ENCODE measurements around the gene KCNQ4. TPM values are rescaled to one million over a fixed set of nuclear protein-coding genes. Genes with fewer than 3 reads are reported as not detected.

KCNQ4 gene
- total and polyA plus RNA-seq, 2 experiments from 2014 or later, result 1.3 to 3.0 TPM

- Mint-ChIP-seq H3K27ac (no peak overlapping the region), H3K27me3 (ENCODE audit: insufficient read depth, low read depth, poor library complexity) (peaks cover 21% of the 10 kb centered on the region), H3K36me3 (ENCODE audit: low read depth) (no peaks in the 10 kb centered on the region), H3K4me3 (no peak overlapping the region), H3K9me3 (no peaks in the 10 kb centered on the region), H3K4me1 (peaks cover 63% of the 10 kb centered on the region)
- H3K4me3 ChIP-seq, result no peak overlapping the region
- H3K27me3 ChIP-seq (ENCODE audit: insufficient read depth), result peaks cover 18% of the 10 kb centered on the region; the same call in 1 of the 2 replicates
- peaks cover 40% of the 10 kb centered on the region for H3K4me1 ChIP-seq (ENCODE audit: insufficient read depth)
- no peaks in the 10 kb centered on the region for H4K20me1 ChIP-seq (replicated peaks; ENCODE audit: insufficient read depth)
- H3F3A ChIP-seq (replicated peaks; ENCODE audit: low read depth), result no peaks in the 10 kb centered on the region; the same call in 1 of the 2 replicates
- no peak overlapping the region for H2AFZ ChIP-seq
- H3K36me3 ChIP-seq (ENCODE audit: insufficient read depth), result no peaks in the 10 kb centered on the region
- ATAC-seq (no peak), DNase-seq (ENCODE audit: low spot score) (no peak)
- no peak overlapping the region for H3K27ac ChIP-seq (ENCODE audit: low read depth)
- no peaks in the 10 kb centered on the region for H3K79me2 ChIP-seq (replicated peaks; ENCODE audit: insufficient read depth)
- no peaks in the 10 kb centered on the region for H3K9me2 ChIP-seq (ENCODE audit: insufficient read depth)
- H3K4me2 ChIP-seq, result no peak overlapping the region
- TF ChIP-seq EZH2phosphoT487 (IDR thresholded peaks at IDR 0.05; ENCODE audit: unreplicated experiment), result no peak
- no peak for TF ChIP-seq EZH2 (IDR thresholded peaks at IDR 0.05; ENCODE audit: low read depth, unreplicated experiment)
- no peak for TF ChIP-seq CREB1 (CRISPR knock-in tag; IDR thresholded peaks at IDR 0.05; ENCODE audit: low read depth)
- TF ChIP-seq ETS1 (IDR thresholded peaks at IDR 0.05), result no peak
- no peak for TF ChIP-seq REST (IDR thresholded peaks at IDR 0.05; ENCODE audit: unreplicated experiment)
- no peak for TF ChIP-seq JUNB (IDR thresholded peaks at IDR 0.05; ENCODE audit: unreplicated experiment)
- TF ChIP-seq NANOG (IDR thresholded peaks at IDR 0.05; ENCODE audit: borderline replicate concordance), result no peak
- TF ChIP-seq, protein P1, sequence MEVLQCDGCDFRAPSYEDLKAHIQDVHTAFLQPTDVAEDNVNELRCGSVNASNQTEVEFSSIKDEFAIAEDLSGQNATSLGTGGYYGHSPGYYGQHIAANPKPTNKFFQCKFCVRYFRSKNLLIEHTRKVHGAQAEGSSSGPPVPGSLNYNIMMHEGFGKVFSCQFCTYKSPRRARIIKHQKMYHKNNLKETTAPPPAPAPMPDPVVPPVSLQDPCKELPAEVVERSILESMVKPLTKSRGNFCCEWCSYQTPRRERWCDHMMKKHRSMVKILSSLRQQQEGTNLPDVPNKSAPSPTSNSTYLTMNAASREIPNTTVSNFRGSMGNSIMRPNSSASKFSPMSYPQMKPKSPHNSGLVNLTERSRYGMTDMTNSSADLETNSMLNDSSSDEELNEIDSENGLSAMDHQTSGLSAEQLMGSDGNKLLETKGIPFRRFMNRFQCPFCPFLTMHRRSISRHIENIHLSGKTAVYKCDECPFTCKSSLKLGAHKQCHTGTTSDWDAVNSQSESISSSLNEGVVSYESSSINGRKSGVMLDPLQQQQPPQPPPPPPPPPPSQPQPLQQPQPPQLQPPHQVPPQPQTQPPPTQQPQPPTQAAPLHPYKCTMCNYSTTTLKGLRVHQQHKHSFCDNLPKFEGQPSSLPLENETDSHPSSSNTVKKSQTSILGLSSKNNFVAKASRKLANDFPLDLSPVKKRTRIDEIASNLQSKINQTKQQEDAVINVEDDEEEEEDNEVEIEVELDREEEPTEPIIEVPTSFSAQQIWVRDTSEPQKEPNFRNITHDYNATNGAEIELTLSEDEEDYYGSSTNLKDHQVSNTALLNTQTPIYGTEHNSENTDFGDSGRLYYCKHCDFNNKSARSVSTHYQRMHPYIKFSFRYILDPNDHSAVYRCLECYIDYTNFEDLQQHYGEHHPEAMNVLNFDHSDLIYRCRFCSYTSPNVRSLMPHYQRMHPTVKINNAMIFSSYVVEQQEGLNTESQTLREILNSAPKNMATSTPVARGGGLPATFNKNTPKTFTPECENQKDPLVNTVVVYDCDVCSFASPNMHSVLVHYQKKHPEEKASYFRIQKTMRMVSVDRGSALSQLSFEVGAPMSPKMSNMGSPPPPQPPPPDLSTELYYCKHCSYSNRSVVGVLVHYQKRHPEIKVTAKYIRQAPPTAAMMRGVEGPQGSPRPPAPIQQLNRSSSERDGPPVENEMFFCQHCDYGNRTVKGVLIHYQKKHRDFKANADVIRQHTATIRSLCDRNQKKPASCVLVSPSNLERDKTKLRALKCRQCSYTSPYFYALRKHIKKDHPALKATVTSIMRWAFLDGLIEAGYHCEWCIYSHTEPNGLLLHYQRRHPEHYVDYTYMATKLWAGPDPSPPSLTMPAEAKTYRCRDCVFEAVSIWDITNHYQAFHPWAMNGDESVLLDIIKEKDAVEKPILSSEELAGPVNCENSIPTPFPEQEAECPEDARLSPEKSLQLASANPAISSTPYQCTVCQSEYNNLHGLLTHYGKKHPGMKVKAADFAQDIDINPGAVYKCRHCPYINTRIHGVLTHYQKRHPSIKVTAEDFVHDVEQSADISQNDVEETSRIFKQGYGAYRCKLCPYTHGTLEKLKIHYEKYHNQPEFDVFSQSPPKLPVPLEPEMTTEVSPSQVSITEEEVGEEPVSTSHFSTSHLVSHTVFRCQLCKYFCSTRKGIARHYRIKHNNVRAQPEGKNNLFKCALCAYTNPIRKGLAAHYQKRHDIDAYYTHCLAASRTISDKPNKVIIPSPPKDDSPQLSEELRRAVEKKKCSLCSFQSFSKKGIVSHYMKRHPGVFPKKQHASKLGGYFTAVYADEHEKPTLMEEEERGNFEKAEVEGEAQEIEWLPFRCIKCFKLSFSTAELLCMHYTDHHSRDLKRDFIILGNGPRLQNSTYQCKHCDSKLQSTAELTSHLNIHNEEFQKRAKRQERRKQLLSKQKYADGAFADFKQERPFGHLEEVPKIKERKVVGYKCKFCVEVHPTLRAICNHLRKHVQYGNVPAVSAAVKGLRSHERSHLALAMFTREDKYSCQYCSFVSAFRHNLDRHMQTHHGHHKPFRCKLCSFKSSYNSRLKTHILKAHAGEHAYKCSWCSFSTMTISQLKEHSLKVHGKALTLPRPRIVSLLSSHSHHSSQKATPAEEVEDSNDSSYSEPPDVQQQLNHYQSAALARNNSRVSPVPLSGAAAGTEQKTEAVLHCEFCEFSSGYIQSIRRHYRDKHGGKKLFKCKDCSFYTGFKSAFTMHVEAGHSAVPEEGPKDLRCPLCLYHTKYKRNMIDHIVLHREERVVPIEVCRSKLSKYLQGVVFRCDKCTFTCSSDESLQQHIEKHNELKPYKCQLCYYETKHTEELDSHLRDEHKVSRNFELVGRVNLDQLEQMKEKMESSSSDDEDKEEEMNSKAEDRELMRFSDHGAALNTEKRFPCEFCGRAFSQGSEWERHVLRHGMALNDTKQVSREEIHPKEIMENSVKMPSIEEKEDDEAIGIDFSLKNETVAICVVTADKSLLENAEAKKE (CRISPR knock-in tag; IDR thresholded peaks at IDR 0.05), result no peak
- TF ChIP-seq, protein P2, sequence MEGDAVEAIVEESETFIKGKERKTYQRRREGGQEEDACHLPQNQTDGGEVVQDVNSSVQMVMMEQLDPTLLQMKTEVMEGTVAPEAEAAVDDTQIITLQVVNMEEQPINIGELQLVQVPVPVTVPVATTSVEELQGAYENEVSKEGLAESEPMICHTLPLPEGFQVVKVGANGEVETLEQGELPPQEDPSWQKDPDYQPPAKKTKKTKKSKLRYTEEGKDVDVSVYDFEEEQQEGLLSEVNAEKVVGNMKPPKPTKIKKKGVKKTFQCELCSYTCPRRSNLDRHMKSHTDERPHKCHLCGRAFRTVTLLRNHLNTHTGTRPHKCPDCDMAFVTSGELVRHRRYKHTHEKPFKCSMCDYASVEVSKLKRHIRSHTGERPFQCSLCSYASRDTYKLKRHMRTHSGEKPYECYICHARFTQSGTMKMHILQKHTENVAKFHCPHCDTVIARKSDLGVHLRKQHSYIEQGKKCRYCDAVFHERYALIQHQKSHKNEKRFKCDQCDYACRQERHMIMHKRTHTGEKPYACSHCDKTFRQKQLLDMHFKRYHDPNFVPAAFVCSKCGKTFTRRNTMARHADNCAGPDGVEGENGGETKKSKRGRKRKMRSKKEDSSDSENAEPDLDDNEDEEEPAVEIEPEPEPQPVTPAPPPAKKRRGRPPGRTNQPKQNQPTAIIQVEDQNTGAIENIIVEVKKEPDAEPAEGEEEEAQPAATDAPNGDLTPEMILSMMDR (conservative IDR thresholded peaks at IDR 0.05; ENCODE audit: low read depth in 2 of 2), result no peak
- no peak for TF ChIP-seq POLR2AphosphoS5 (IDR thresholded peaks at IDR 0.05; ENCODE audit: low read depth)
- TF ChIP-seq ZNF331 (CRISPR knock-in tag; IDR thresholded peaks at IDR 0.05; ENCODE audit: low read depth), result no peak
Observed at GRCh38 chr1:40799351-40799867, 15.8 kb downstream of the KCNQ4 start.

Measured in GM23338 (cell line).